Ovary (tissue), 9 donors: ENCODE measurements around the gene GRK3. TPM values are rescaled to one million over a fixed set of nuclear protein-coding genes. Genes with fewer than 3 reads are reported as not detected.
"Not testable (repeated sequence)": the region's sequence is repeated elsewhere in the genome, so short reads cannot be mapped to it uniquely, and the experiment has no call there.

Source experiments
- DNase-seq, 5 donors: peaks; one replicate each; pipeline ENCODE4 v3.0.0-alpha.2; 2019 to 2020
- H3K27ac ChIP-seq, 2 donors: fragments of 200-600 bp; one replicate each; pipeline versions ENCODE4 v1.5.1 to v1.8.0; 2019 to 2022
- H3K27me3 ChIP-seq: fragments of 200-600 bp; one replicate; pipeline ENCODE4 v1.8.0; 2022
- H3K36me3 ChIP-seq: fragments of 200-600 bp; sonication (generic); one replicate; pipeline ENCODE4 v1.5.1; 2019
- H3K4me1 ChIP-seq: one replicate; pipeline ENCODE4 v1.8.1; 2013; ENCODE audit warnings: mild to moderate bottlenecking, moderate library complexity; ENCODE audit not compliant: insufficient read depth
- H3K4me3 ChIP-seq: fragments of 200-600 bp; sonication (generic); one replicate; pipeline ENCODE4 v1.5.1; 2017
- H3K9me3 ChIP-seq, 2 donors: fragments of 200-600 bp in 1 of 2; sonication (generic) in 1 of 2; one replicate each; pipeline versions ENCODE4 v1.5.1 to v1.8.1; 2013 to 2019; ENCODE audit warnings: mild to moderate bottlenecking in 1 of 2, moderate library complexity in 1 of 2
- EP300 ChIP-seq: sonication (generic); formaldehyde crosslinking; IDR thresholded peaks from one replicate; pipeline ENCODE4 v1.6.1; 2017; ENCODE audit warnings: antibody characterized with exemption
- POLR2A ChIP-seq: fragments of 450-650 bp; IDR thresholded peaks from one replicate; pipeline ENCODE4 v1.6.1; 2017; ENCODE audit warnings: antibody characterized with exemption, mild to moderate bottlenecking, moderate library complexity
- WGBS, 3 donors: extraction: QIAGEN DNeasy Blood & Tissue Kit in 1 of 3; methylation state at CpG; one replicate each; pipeline versions ENCODE4 v1.1.5 to v1.1.7; 2013 to 2017; 5-methylcytosine and 5-hydroxymethylcytosine counted together
- intact Hi-C, 4 donors: fragments of 100-400 bp; cut with DNase I; formaldehyde crosslinking; loops; one replicate each; pipeline versions ENCODE4 v1.11.0 to v1.15.1; 2022 to 2023
- polyA plus RNA-seq, 2 donors: library from polyadenylated mRNA; stranded (reverse); fragments of 200-250 nt in 1 of 2; fragments of 350-450 nt in 1 of 2; fragmentation: Illumina TruSeq in 1 of 2; extraction: RNeasy Lipid Tissue Mini Kit (QIAGEN cat#74804) in 1 of 2; gene quantifications; one replicate each; pipeline ENCODE4 v1.2.3, GENCODE V29; 2013 to 2014
- total RNA-seq, 7 donors: library from RNA; depleted of rRNA in 2 of 7; stranded (reverse); fragments of >200 nt in 2 of 7; fragmentation: NEBNext Ultra II Directional in 3 of 7; extraction: Animal tissue kit (Norgen Biotek cat#: 25700) in 3 of 7; gene quantifications; one replicate each; pipeline versions ENCODE4 v1.1.0 to v1.2.4, GENCODE V29; 2016 to 2023
- TF ChIP-seq, protein P1 (sequence below), 3 donors: fragments of 450-650 bp in 2 of 3; fragments of 200-600 bp in 1 of 3; IDR thresholded peaks; one replicate each; pipeline versions ENCODE4 v1.5.1 to v1.8.0; 2016 to 2022; ENCODE audit warnings: antibody characterized with exemption in 3 of 3, mild to moderate bottlenecking in 1 of 3
- donor health status: DM: no; HTN: no; CAD: no; lungs with moderate emphysema.
- donor health status: DM: no; HTN: no; CAD: no.
- donor health status: Bipolar disorder and iron deficiency.
- donor health status: DM: yes; HTN: yes; CAD: no.
- donor health status: DM: no; HTN: no; CAD: no.
- donor health status: DM: yes; HTN: yes; CAD: no.

The GRK3 gene
- total and polyA plus RNA-seq, 9 donors, result 1.0 to 14.8 (median 9.4) TPM

- WGBS, 3 donors, result 52 to 81% (median 53%) methylated on average over 1 of the region's 1 CpG
- DNase-seq, result no peak
- Histone ChIP-seq H3K4me3 (no peak overlapping the region), H3K27me3 (no peaks in the 10 kb centered on the region), H3K36me3 (no peaks in the 10 kb centered on the region), H3K9me3 (no peaks in the 10 kb centered on the region), H3K27ac (no peak overlapping the region), H3K4me1 (no peaks in the 10 kb centered on the region)
- TF ChIP-seq EP300, result no peak
- TF ChIP-seq POLR2A, result no peak
- TF ChIP-seq, protein P1, sequence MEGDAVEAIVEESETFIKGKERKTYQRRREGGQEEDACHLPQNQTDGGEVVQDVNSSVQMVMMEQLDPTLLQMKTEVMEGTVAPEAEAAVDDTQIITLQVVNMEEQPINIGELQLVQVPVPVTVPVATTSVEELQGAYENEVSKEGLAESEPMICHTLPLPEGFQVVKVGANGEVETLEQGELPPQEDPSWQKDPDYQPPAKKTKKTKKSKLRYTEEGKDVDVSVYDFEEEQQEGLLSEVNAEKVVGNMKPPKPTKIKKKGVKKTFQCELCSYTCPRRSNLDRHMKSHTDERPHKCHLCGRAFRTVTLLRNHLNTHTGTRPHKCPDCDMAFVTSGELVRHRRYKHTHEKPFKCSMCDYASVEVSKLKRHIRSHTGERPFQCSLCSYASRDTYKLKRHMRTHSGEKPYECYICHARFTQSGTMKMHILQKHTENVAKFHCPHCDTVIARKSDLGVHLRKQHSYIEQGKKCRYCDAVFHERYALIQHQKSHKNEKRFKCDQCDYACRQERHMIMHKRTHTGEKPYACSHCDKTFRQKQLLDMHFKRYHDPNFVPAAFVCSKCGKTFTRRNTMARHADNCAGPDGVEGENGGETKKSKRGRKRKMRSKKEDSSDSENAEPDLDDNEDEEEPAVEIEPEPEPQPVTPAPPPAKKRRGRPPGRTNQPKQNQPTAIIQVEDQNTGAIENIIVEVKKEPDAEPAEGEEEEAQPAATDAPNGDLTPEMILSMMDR (IDR thresholded peaks at IDR 0.05), result no peak
- intact Hi-C loops, result loop anchor here in 1 of 4 donors (10.0 kb wide), 1 partner anchor 143 kb away; no protein-coding TSS in a partner anchor
Observed at GRCh38 chr22:25551396-25551795, 13.1 kb upstream of the GRK3 start.

GRCh38 chr22:25552405-25552804 lies 12.1 kb upstream of the GRK3 start:
- H3K36me3 ChIP-seq, H3K4me3 ChIP-seq, DNase-seq, H3K27ac ChIP-seq, H3K9me3 ChIP-seq, H3K4me1 ChIP-seq, H3K27me3 ChIP-seq: not testable (repeated sequence)
- WGBS, 3 donors, result 76 to 91% (median 79%) methylated on average over 1 of the region's 1 CpG
- intact Hi-C loops, result loop anchor here in 1 of 4 donors (10.0 kb wide), 1 partner anchor 142 kb away; no protein-coding TSS in a partner anchor

- Histone ChIP-seq H3K4me1 (no peaks in the 10 kb centered on the region), H3K27me3 (no peaks in the 10 kb centered on the region), H3K9me3 (no peaks in the 10 kb centered on the region), H3K36me3 (no peaks in the 10 kb centered on the region), H3K27ac (no peak overlapping the region), H3K4me3 (no peak overlapping the region)
- intact Hi-C loops, result loop anchor here in 1 of 4 donors (10.0 kb wide), 1 partner anchor 142 kb away; no protein-coding TSS in a partner anchor
- 80 to 94% (median 94%) methylated on average over 2 of the region's 2 CpGs for WGBS, 3 donors
- TF ChIP-seq, protein P1 (IDR thresholded peaks at IDR 0.05), result no peak
- no peak for TF ChIP-seq EP300
- TF ChIP-seq POLR2A, result no peak
- DNase-seq, result no peak
Observed at GRCh38 chr22:25553131-25553530, 11.3 kb upstream of the GRK3 start.

- no peak overlapping the region for H3K4me3 ChIP-seq
- H3K27ac ChIP-seq, result no peak overlapping the region
- no peaks in the 10 kb centered on the region for H3K36me3 ChIP-seq
- no peak for DNase-seq
- H3K4me1 ChIP-seq, result no peaks in the 10 kb centered on the region
- no peaks in the 10 kb centered on the region for H3K27me3 ChIP-seq
- WGBS, 3 donors, result 33 to 71% (median 56%) methylated on average over 1 of the region's 1 CpG
- intact Hi-C loops, result loop anchor here in 1 of 4 donors (10.0 kb wide), 1 partner anchor 141 kb away; no protein-coding TSS in a partner anchor
- TF ChIP-seq, protein P1 (IDR thresholded peaks at IDR 0.05), result no peak
- no peak for TF ChIP-seq POLR2A
- no peak for TF ChIP-seq EP300
- H3K9me3 ChIP-seq, result no peaks in the 10 kb centered on the region
Observed at GRCh38 chr22:25554238-25554671, 10.2 kb upstream of the GRK3 start.

GRCh38 chr22:25554689-25555088 lies 9.8 kb upstream of the GRK3 start:
- intact Hi-C loops, result loop anchor here in 1 of 4 donors (10.0 kb wide), 1 partner anchor 140 kb away; no protein-coding TSS in a partner anchor
- WGBS, 3 donors, result 24 to 47% (median 24%) methylated on average over 2 of the region's 2 CpGs
- no peaks in the 10 kb centered on the region for H3K27me3 ChIP-seq
- H3K27ac ChIP-seq, result no peak overlapping the region
- H3K4me1 ChIP-seq, result no peaks in the 10 kb centered on the region
- no peaks in the 10 kb centered on the region for H3K36me3 ChIP-seq
- no peaks in the 10 kb centered on the region for H3K9me3 ChIP-seq
- no peak for TF ChIP-seq EP300
- no peak for TF ChIP-seq POLR2A
- TF ChIP-seq, protein P1 (IDR thresholded peaks at IDR 0.05), result no peak
- H3K4me3 ChIP-seq, result no peak overlapping the region
- DNase-seq, result no peak
